Sigmoid colon (tissue), 7 donors: Measurements from ENCODE around the gene WDR91. TPM values are rescaled to one million over a fixed set of nuclear protein-coding genes. Genes with fewer than 3 reads are reported as not detected.

Experiments
- DNase-seq: peaks from one replicate; pipeline ENCODE4 v3.0.0-alpha.2; 2019
- H3K27ac ChIP-seq, 4 donors: fragments of 200-600 bp; sonication (generic); one replicate each; pipeline ENCODE4 v1.5.1; 2016 to 2019; ENCODE audit warnings: mild to moderate bottlenecking in 1 of 4
- H3K27me3 ChIP-seq, 3 donors: fragments of 200-600 bp; sonication (generic); one replicate each; pipeline ENCODE4 v1.5.1; 2019; ENCODE audit warnings: mild to moderate bottlenecking in 1 of 3
- H3K36me3 ChIP-seq, 4 donors: fragments of 200-600 bp; sonication (generic); one replicate each; pipeline ENCODE4 v1.5.1; 2016 to 2019
- H3K4me1 ChIP-seq, 4 donors: fragments of 200-600 bp; sonication (generic); one replicate each; pipeline ENCODE4 v1.5.1; 2017 to 2019
- H3K4me3 ChIP-seq, 4 donors: fragments of 200-600 bp; sonication (generic); one replicate each; pipeline ENCODE4 v1.5.1; 2017 to 2019; ENCODE audit warnings: mild to moderate bottlenecking in 2 of 4, moderate library complexity in 1 of 4
- H3K9me3 ChIP-seq, 4 donors: fragments of 200-600 bp in 3 of 4; sonication (generic) in 3 of 4; one replicate each; pipeline versions ENCODE4 v1.5.1 to v1.6.1; 2013 to 2019
- CTCF ChIP-seq, 4 experiments: fragments of 450-650 bp in 3 of 4; fragments of 200-600 bp in 1 of 4; IDR thresholded peaks; one replicate each; pipeline ENCODE4 v1.5.1; 2016 to 2019; ENCODE audit warnings: antibody characterized with exemption in 4 of 4, mild to moderate bottlenecking in 3 of 4, moderate library complexity in 2 of 4
- EP300 ChIP-seq, 4 donors: sonication (generic); formaldehyde crosslinking; IDR thresholded peaks; one replicate each; pipeline ENCODE4 v1.6.1; 2017; ENCODE audit warnings: antibody characterized with exemption in 4 of 4
- POLR2A ChIP-seq, 2 donors: fragments of 450-650 bp; IDR thresholded peaks; one replicate each; pipeline ENCODE4 v1.6.1; 2016; ENCODE audit warnings: antibody characterized with exemption in 2 of 2, mild to moderate bottlenecking in 2 of 2, moderate library complexity in 2 of 2
- POLR2AphosphoS5 ChIP-seq, 4 donors: sonication (generic); formaldehyde crosslinking; IDR thresholded peaks; one replicate each; pipeline ENCODE4 v1.6.1; 2017; ENCODE audit warnings: antibody characterized with exemption in 4 of 4
- WGBS, 2 donors: extraction: QIAGEN DNeasy Blood & Tissue Kit; methylation state at CpG; one replicate each; pipeline ENCODE4 v1.1.7; 2013; 5-methylcytosine and 5-hydroxymethylcytosine counted together
- intact Hi-C: fragments of 100-400 bp; cut with DNase I; formaldehyde crosslinking; loops from one replicate; pipeline ENCODE4 v1.15.1; 2023
- polyA plus RNA-seq, 3 donors: library from polyadenylated mRNA; stranded (reverse); fragments of 200-250 nt; gene quantifications; one replicate each; pipeline ENCODE4 v1.2.3, GENCODE V29; 2013
- total RNA-seq, 4 donors: library from RNA; depleted of rRNA; stranded (reverse); fragments of >200 nt; gene quantifications; one replicate each; pipeline ENCODE4 v1.1.0, GENCODE V29; 2016
- donor health status: healthy with polysubstance abuse.
- donor health status: Bipolar disorder and iron deficiency.
- donor health status: healthy.

The WDR91 gene
- total and polyA plus RNA-seq, 7 donors = 2.1 to 14.1 (median 11.0) TPM

DNA sequence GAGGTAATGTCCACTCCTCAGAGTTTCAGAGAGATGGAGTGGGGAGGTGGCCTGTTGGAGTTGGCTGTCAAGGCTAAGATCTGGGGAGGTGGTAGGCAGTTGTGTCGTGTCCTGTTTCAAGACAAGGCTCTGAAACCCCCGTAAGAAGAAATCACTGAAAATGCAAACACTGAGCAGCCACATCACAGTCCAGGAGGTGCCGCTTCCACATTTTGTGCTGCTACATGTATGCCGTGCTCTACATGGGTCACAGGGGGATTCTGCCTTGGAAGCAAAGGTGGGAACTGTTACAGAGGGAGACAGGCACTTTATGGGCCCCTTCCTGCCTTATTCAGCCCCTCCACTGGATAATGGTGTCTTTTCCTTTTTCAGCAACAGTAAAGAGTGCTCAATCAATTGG is 11.9 kb downstream of the WDR91 start:
- Histone ChIP-seq H3K4me3 (no peak overlapping the region), H3K27ac (no peak overlapping the region), H3K36me3 (peaks cover 13 to 99% (median 36%) of the 10 kb centered on the region in 4 donors), H3K4me1 (no peaks in the 10 kb centered on the region), H3K27me3 (no peaks in the 10 kb centered on the region), H3K9me3 (no peaks in the 10 kb centered on the region)
- intact Hi-C loops = no loop called here
- DNase-seq = no peak
- WGBS, 2 donors = 90 to 95% methylated on average over 4 of the region's 4 CpGs
- no peak for TF ChIP-seq POLR2A (IDR thresholded peaks at IDR 0.05)
- no peak for TF ChIP-seq CTCF (IDR thresholded peaks at IDR 0.05)
- no peak for TF ChIP-seq POLR2AphosphoS5 (IDR thresholded peaks at IDR 0.05)
- no peak for TF ChIP-seq EP300 (IDR thresholded peaks at IDR 0.05)

GRCh38 chr7:135197906-135198655 is 13.2 kb downstream of the WDR91 start:
- DNase-seq = no peak
- H3K36me3 ChIP-seq = peaks cover 8 to 99% (median 37%) of the 10 kb centered on the region in 4 donors
- no peaks in the 10 kb centered on the region for H3K4me1 ChIP-seq
- intact Hi-C loops = no loop called here
- no peaks in the 10 kb centered on the region for H3K9me3 ChIP-seq
- 96% methylated on average over 15 of the region's 15 CpGs for WGBS, 2 donors
- H3K4me3 ChIP-seq = no peak overlapping the region
- H3K27me3 ChIP-seq = no peaks in the 10 kb centered on the region
- TF ChIP-seq CTCF (IDR thresholded peaks at IDR 0.05) (no peak), EP300 (IDR thresholded peaks at IDR 0.05) (no peak), POLR2AphosphoS5 (IDR thresholded peaks at IDR 0.05) (no peak)
- no peak overlapping the region for H3K27ac ChIP-seq

GRCh38 chr7:135197343-135197742 is 14.0 kb downstream of the WDR91 start:
- no peaks in the 10 kb centered on the region for H3K27me3 ChIP-seq
- 89 to 97% methylated on average over 2 of the region's 2 CpGs for WGBS, 2 donors
- H3K36me3 ChIP-seq = peaks cover 13 to 99% (median 41%) of the 10 kb centered on the region in 4 donors
- no peak overlapping the region for H3K4me3 ChIP-seq
- no peaks in the 10 kb centered on the region for H3K9me3 ChIP-seq
- DNase-seq = no peak
- H3K27ac ChIP-seq = no peak overlapping the region
- intact Hi-C loops = no loop called here
- no peaks in the 10 kb centered on the region for H3K4me1 ChIP-seq
- TF ChIP-seq EP300 (IDR thresholded peaks at IDR 0.05) (no peak), POLR2AphosphoS5 (IDR thresholded peaks at IDR 0.05) (no peak), POLR2A (IDR thresholded peaks at IDR 0.05) (no peak), CTCF (IDR thresholded peaks at IDR 0.05) (no peak)

DNA sequence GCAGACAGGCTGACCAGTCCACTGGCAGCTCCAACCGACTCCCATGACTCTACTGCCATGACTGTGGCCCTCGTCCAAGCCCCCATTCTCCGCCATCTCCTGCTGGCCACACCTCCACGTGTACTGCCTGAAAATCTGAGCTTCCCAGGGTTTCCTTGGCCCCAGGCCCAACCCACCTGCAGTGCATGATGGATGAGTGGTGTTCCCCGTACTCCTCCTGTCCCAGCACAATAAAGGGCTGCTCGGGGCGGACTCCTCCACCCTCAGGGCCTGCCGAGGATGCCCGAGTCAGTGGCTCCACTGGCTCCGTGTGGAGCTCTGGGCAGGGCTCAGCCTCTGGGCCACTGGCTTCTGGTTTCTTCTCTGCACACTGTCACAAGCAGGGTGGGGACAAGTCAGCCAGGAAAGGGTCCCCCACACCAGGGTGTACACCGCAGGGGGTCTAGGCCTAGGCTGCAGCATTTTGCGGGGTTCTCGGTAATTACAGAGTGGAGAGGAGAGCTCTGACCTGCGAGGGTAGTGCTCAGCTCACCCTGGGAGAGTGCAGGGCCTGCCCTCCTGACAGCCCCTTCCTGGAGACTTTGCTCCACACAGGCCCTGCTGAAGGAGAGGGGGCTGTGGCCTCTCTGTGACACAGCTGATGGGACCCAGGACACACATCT is 15.2 kb downstream of the WDR91 start:
- TF ChIP-seq POLR2A (IDR thresholded peaks at IDR 0.05) (no peak), CTCF (IDR thresholded peaks at IDR 0.05) (no peak)

More for the DNA sequence above, 15.2 kb downstream of the WDR91 start:
- H3K4me3 ChIP-seq = no peak overlapping the region
- H3K27ac ChIP-seq = no peak overlapping the region
- no peaks in the 10 kb centered on the region for H3K9me3 ChIP-seq
- H3K36me3 ChIP-seq = peaks cover 15 to 91% (median 42%) of the 10 kb centered on the region in 4 donors
- 95 to 96% methylated on average over 14 of the region's 14 CpGs for WGBS, 2 donors
- H3K27me3 ChIP-seq = no peaks in the 10 kb centered on the region
- no peak for DNase-seq
- H3K4me1 ChIP-seq = no peaks in the 10 kb centered on the region
- intact Hi-C loops = no loop called here
